K562 (cell line): ENCODE results near the gene RABL6. TPM values are rescaled to one million over a fixed set of nuclear protein-coding genes. Genes with fewer than 3 reads are reported as not detected.
A peak's percentile ranks its signal among the peaks of the same experiment; 100 is the strongest.

ENCODE experiments used
- ATAC-seq: fragments of 200-7000 bp; cut with Tn5 transposase; 3 replicates; pipeline ENCODE4 v1.9.1; 2020; ENCODE audit warnings: moderate library complexity
- BruUV-seq: library from RNA; stranded (reverse); fragments of 400-500 nt; replicated peaks from 2 replicates; lab custom pipeline; 2021; lab: Mats Ljungman, UMichigan
- CTCF ChIA-PET: fragments of 300-600 bp; formaldehyde crosslinking; extraction: SDS; loops from one replicate; lab custom pipeline; 2021; ENCODE audit warnings: low intra/inter-chr PET ratio; lab: Yijun Ruan, JAX
- POLR2A ChIA-PET: fragments of 300-600, 350-650 bp; sonication (Branson Sonifier 250); formaldehyde crosslinking; extraction: SDS; loops from one replicate; lab custom pipeline; 2021; ENCODE audit warnings: antibody characterized with exemption, inconsistent platforms; lab: Yijun Ruan, JAX
- DNase-seq, 4 experiments: peaks; one replicate each; pipeline versions ENCODE4 v3.0.0 to v3.0.0-alpha.2; 2011 to 2018; ENCODE audit warnings: low spot score in 3 of 4, mixed read lengths in 3 of 4; ENCODE audit errors: extremely low read depth in 1 of 4
- FAIRE-seq: peaks from 2 replicates; lab custom pipeline; 2011; peaks lifted over from hg19 to GRCh38; lab: Jason Lieb, UNC
- H2AFZ ChIP-seq: 2 replicates; pipeline ENCODE4 v1.6.0; 2011; ENCODE audit warnings: low read depth, low read length, control low read depth, inconsistent platforms
- H3K27ac ChIP-seq: fragments of 200-600 bp; 3 replicates; pipeline ENCODE4 v1.8.0; 2011; ENCODE audit warnings: low read depth, mild to moderate bottlenecking, control low read depth, inconsistent platforms, low read length, moderate library complexity, mixed read lengths; ENCODE audit errors: extremely low read depth
- H3K27me3 ChIP-seq, 2 experiments: fragments of 300-600 bp in 1 of 2; 2 replicates in 1 of 2; 3 replicates in 1 of 2; pipeline versions ENCODE4 v1.6.0 to v1.8.0; 2011; ENCODE audit warnings: inconsistent platforms in 2 of 2, low read length in 2 of 2, mild to moderate bottlenecking in 1 of 2, mixed read lengths in 1 of 2, moderate library complexity in 1 of 2; ENCODE audit not compliant: control insufficient read depth in 2 of 2, insufficient read depth in 2 of 2
- H3K36me3 ChIP-seq: fragments of 300-600 bp; 3 replicates; pipeline ENCODE4 v1.8.0; 2011; ENCODE audit warnings: mild to moderate bottlenecking, low read length, inconsistent platforms; ENCODE audit not compliant: control insufficient read depth, insufficient read depth
- H3K4me1 ChIP-seq, 2 experiments: fragments of 200-600 bp in 1 of 2; replicated peaks in 1 of 2; 2 replicates in 1 of 2; 3 replicates in 1 of 2; pipeline versions ENCODE4 v1.5.1 to v1.8.0; 2011; ENCODE audit warnings: inconsistent platforms in 2 of 2, low read length in 2 of 2, mild to moderate bottlenecking in 1 of 2, mixed read lengths in 1 of 2, moderate library complexity in 1 of 2; ENCODE audit not compliant: control insufficient read depth in 2 of 2, insufficient read depth in 2 of 2
- H3K4me2 ChIP-seq: 2 replicates; pipeline ENCODE4 v1.6.1; 2011; ENCODE audit warnings: low read length, control low read depth, inconsistent platforms, mixed read lengths; ENCODE audit not compliant: insufficient read depth
- H3K4me3 ChIP-seq: fragments of 200-600 bp; sonication (generic), shearing (Covaris generic); 2 replicates; pipeline ENCODE4 v1.5.1; 2016; ENCODE audit warnings: control low read depth, inconsistent platforms
- H3K79me2 ChIP-seq: fragments of 200-600 bp; 3 replicates; pipeline ENCODE4 v1.8.0; 2011; ENCODE audit warnings: low read length, inconsistent platforms; ENCODE audit not compliant: control insufficient read depth, insufficient read depth
- H3K9ac ChIP-seq, 2 experiments: 2 replicates each; pipeline versions ENCODE4 v1.6.0 to v1.6.1; 2011; ENCODE audit warnings: low read depth in 2 of 2, low read length in 2 of 2, control low read depth in 1 of 2, inconsistent platforms in 1 of 2, mild to moderate bottlenecking in 1 of 2, mixed read lengths in 1 of 2; ENCODE audit not compliant: insufficient read depth in 1 of 2
- H3K9me1 ChIP-seq: one replicate; pipeline ENCODE4 v1.6.0; 2011; ENCODE audit warnings: inconsistent platforms, mild to moderate bottlenecking, low read length, moderate library complexity; ENCODE audit not compliant: control insufficient read depth, insufficient read depth
- H3K9me3 ChIP-seq: replicated peaks from 2 replicates; pipeline ENCODE4 v1.5.1; 2011; ENCODE audit warnings: low read depth, low read length, inconsistent platforms; ENCODE audit not compliant: control insufficient read depth, insufficient read depth
- H4K20me1 ChIP-seq: replicated peaks from 2 replicates; pipeline ENCODE4 v1.6.1; 2011; ENCODE audit warnings: low read length, inconsistent platforms, mixed read lengths; ENCODE audit not compliant: control insufficient read depth, insufficient read depth
- DNMT1 ChIP-seq: fragments of 450-650 bp; IDR thresholded peaks from 2 replicates; pipeline ENCODE4 v1.6.1; 2016; ENCODE audit warnings: antibody characterized with exemption, mild to moderate bottlenecking
- MAZ ChIP-seq, 2 experiments: fragments of 450-650 bp in 1 of 2; sonication (generic) in 1 of 2; formaldehyde crosslinking; IDR thresholded peaks in 1 of 2; conservative IDR thresholded peaks in 1 of 2; 2 replicates each; pipeline versions ENCODE4 v1.4.0 to v1.5.0; 2020; ENCODE audit warnings: mild to moderate bottlenecking in 1 of 2, missing genetic modification reagents in 1 of 2
- ZNF589 ChIP-seq: fragments of 200-800 bp; sonication (Bioruptor generic); IDR thresholded peaks from 2 replicates; pipeline ENCODE4 v1.6.1; 2016; ENCODE audit warnings: low read depth, missing genetic modification characterization, missing compliant biosample characterization
- WGBS: fragments of 100-300 bp; shearing (Covaris generic); methylation state at CpG from one replicate; pipeline ENCODE4 v1.1.6; 2016; ENCODE audit warnings: low coverage, mixed read lengths; ENCODE audit not compliant: insufficient coverage; ENCODE audit errors: missing lambda C conversion rate; 5-methylcytosine and 5-hydroxymethylcytosine counted together
- in situ Hi-C: fragments of 300-500 bp; cut with MboI; formaldehyde crosslinking; loops from 4 replicates; pipeline ENCODE4 v1.15.0; 2018; ENCODE audit warnings: inconsistent platforms, mixed read lengths
- intact Hi-C: fragments of 100-400 bp; cut with micrococcal nuclease; formaldehyde crosslinking; loops from 2 replicates; pipeline ENCODE4 v1.14.2; 2022
- polyA plus RNA-seq, 8 experiments: library from polyadenylated mRNA; depleted of rRNA in 4 of 8; stranded (reverse) in 5 of 8; unstranded in 3 of 8; fragments of >200 nt; fragmentation: Nextera tagmentation in 2 of 8; fragmentation: Illumina TruSeq in 1 of 8; extraction: Ambion mirVana in 2 of 8; extraction: Trizol in 1 of 8; gene quantifications; 2 replicates each; pipeline versions ENCODE4 v1.2.1 to v1.2.3, GENCODE V29; 2011 to 2014; ENCODE audit warnings: inconsistent platforms in 1 of 8, missing spikeins in 1 of 8
- total RNA-seq, 7 experiments: library from RNA; depleted of rRNA in 6 of 7; stranded (reverse); fragments of >200 nt in 6 of 7; fragmentation: Illumina TruSeq in 2 of 7; extraction: Trizol in 2 of 7; gene quantifications; 2 replicates each; pipeline versions ENCODE4 v1.2.1 to v1.2.3, GENCODE V29; 2011 to 2021; ENCODE audit warnings: low replicate concordance in 1 of 7
- TF ChIP-seq, protein P1 (sequence below), 3 experiments: fragments of 200-800 bp in 1 of 3; sonication (Bioruptor generic) in 1 of 3; sonication (generic) in 1 of 3; formaldehyde crosslinking in 1 of 3; IDR thresholded peaks; 2 replicates each; pipeline versions ENCODE4 v1.6.1 to v1.8.0; 2016 to 2022; ENCODE audit warnings: mild to moderate bottlenecking in 2 of 3, missing compliant biosample characterization in 2 of 3, missing genetic modification characterization in 2 of 3, missing genetic modification reagents in 1 of 3
- TF ChIP-seq, protein P2 (sequence below), 2 experiments: fragments of 450-650 bp in 1 of 2; sonication (generic) in 1 of 2; formaldehyde crosslinking in 1 of 2; IDR thresholded peaks; 2 replicates each; pipeline versions ENCODE4 v1.7.1 to v1.9.0; 2016 to 2022; ENCODE audit warnings: inconsistent platforms in 1 of 2, mild to moderate bottlenecking in 1 of 2, missing genetic modification reagents in 1 of 2
- TF ChIP-seq, protein P3 (sequence below), 2 experiments: fragments of 450-650 bp; IDR thresholded peaks; 2 replicates each; pipeline ENCODE4 v1.6.1; 2016

The RABL6 gene
- total and polyA plus RNA-seq, 9 of the 15 experiments (the other 6 are each of a cell fraction or from before 2014, with no cell fraction given) = 5.6 to 181 (median 84.5) TPM

DNA sequence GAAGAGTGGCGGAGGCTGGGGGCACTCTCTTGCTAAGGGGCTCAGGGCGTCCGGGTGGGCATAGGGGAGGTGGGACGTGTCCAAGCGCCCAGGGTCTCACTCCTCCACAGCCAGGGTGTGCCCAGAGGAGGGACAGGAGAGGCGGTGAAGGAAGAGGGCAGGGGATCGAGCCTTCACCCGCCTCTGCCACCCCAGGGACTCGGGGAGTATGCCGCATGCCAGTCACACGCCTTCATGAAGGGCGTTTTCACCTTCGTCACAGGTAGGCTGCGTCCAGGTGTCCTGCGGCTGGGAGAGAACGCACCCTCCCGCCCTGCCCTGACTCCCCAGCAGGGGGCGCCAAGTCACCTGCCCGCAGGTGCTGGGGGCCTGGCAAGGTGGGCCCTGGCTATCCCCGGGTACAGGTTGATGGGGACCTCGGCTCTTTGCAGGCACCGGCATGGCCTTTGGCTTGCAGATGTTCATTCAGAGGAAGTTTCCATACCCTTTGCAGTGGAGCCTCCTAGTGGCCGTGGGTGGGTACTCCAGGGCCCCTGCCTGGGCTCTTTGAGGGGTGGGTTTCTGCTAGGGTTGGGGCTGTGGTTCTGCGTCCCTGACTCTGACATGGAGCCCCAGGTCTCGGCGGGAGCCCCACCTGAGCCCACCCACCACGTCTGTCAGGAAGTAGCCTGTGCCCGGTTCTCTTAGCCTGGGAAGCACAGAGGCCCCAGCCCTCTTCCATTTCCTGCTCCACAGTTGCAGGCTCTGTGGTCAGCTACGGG lies 16.1 kb upstream of the RABL6 start:
- ChIA-PET CTCF (interaction anchor here (0.9 to 1.9 kb wide), 3 partner anchors 25 to 237 kb away, joined by 3 to 7 read pairs (median 4); partner anchors contain the start of gene AJM1), POLR2A (interaction anchor here (2.8 kb wide), 1 partner anchor 16 kb away, joined by 14 read pairs; the partner anchor contains the start of gene RABL6)
- peak; percentile 66 for FAIRE-seq
- BruUV-seq = TSS peak; percentile 68
- H3K4me1 ChIP-seq = peaks cover 57 to 63% of the 10 kb centered on the region in 2 experiments
- in situ Hi-C loops = loop anchor here (25.0 kb wide), 1 partner anchor 446 kb away; the partner anchor contains the start of genes CYSRT1, RNF224, SLC34A3 and TUBB4B
- H3K36me3 ChIP-seq = peaks cover 18% of the 10 kb centered on the region; the same call in 1 of the 3 replicates
- peak; percentile 33 to 68 (median 38) for DNase-seq
- H3K79me2 ChIP-seq = peaks cover 19% of the 10 kb centered on the region
- H3K27me3 ChIP-seq = no peaks in the 10 kb centered on the region
- intact Hi-C loops = loop anchor here (2.0 kb wide), 1 partner anchor 57 kb away; the partner anchor contains the start of gene PHPT1
- peak overlapping the region; percentile 54; the same call in 1 of the 2 replicates for H2AFZ ChIP-seq
- H3K9me1 ChIP-seq = peaks cover 4% of the 10 kb centered on the region
- WGBS = 2% methylated on average over 23 of the region's 29 CpGs
- no peaks in the 10 kb centered on the region for H3K9me3 ChIP-seq
- peaks cover 5% of the 10 kb centered on the region; the same call in 1 of the 2 replicates for H4K20me1 ChIP-seq
- peak; percentile 18 for ATAC-seq
- peak overlapping the region; percentile 79 for H3K27ac ChIP-seq
- peak overlapping the region; percentile 86 to 93 for H3K9ac ChIP-seq
- H3K4me2 ChIP-seq = peak overlapping the region; percentile 99
- peak overlapping the region; percentile 58 for H3K4me3 ChIP-seq
- TF ChIP-seq, protein P1, sequence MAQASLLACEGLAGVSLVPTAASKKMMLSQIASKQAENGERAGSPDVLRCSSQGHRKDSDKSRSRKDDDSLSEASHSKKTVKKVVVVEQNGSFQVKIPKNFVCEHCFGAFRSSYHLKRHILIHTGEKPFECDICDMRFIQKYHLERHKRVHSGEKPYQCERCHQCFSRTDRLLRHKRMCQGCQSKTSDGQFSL (CRISPR knock-in tag; IDR thresholded peaks at IDR 0.05) = 0 out of 2 replicates have a peak, but pooled peaks have one; percentile 57
- TF ChIP-seq, protein P1 (tag; IDR thresholded peaks at IDR 0.05) = no peak
- TF ChIP-seq MAZ (CRISPR knock-in tag; conservative IDR thresholded peaks at IDR 0.05 in 1 of 2, IDR thresholded peaks at IDR 0.05 in 1 of 2) = peak; percentile 41 to 54; a peak in 2 of 4 replicates
- TF ChIP-seq, protein P2, sequence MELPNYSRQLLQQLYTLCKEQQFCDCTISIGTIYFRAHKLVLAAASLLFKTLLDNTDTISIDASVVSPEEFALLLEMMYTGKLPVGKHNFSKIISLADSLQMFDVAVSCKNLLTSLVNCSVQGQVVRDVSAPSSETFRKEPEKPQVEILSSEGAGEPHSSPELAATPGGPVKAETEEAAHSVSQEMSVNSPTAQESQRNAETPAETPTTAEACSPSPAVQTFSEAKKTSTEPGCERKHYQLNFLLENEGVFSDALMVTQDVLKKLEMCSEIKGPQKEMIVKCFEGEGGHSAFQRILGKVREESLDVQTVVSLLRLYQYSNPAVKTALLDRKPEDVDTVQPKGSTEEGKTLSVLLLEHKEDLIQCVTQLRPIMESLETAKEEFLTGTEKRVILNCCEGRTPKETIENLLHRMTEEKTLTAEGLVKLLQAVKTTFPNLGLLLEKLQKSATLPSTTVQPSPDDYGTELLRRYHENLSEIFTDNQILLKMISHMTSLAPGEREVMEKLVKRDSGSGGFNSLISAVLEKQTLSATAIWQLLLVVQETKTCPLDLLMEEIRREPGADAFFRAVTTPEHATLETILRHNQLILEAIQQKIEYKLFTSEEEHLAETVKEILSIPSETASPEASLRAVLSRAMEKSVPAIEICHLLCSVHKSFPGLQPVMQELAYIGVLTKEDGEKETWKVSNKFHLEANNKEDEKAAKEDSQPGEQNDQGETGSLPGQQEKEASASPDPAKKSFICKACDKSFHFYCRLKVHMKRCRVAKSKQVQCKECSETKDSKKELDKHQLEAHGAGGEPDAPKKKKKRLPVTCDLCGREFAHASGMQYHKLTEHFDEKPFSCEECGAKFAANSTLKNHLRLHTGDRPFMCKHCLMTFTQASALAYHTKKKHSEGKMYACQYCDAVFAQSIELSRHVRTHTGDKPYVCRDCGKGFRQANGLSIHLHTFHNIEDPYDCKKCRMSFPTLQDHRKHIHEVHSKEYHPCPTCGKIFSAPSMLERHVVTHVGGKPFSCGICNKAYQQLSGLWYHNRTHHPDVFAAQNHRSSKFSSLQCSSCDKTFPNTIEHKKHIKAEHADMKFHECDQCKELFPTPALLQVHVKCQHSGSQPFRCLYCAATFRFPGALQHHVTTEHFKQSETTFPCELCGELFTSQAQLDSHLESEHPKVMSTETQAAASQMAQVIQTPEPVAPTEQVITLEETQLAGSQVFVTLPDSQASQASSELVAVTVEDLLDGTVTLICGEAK (IDR thresholded peaks at IDR 0.05) = peak; percentile 53
- TF ChIP-seq, protein P2 (CRISPR knock-in tag; IDR thresholded peaks at IDR 0.05) = no peak
- TF ChIP-seq, protein P3, sequence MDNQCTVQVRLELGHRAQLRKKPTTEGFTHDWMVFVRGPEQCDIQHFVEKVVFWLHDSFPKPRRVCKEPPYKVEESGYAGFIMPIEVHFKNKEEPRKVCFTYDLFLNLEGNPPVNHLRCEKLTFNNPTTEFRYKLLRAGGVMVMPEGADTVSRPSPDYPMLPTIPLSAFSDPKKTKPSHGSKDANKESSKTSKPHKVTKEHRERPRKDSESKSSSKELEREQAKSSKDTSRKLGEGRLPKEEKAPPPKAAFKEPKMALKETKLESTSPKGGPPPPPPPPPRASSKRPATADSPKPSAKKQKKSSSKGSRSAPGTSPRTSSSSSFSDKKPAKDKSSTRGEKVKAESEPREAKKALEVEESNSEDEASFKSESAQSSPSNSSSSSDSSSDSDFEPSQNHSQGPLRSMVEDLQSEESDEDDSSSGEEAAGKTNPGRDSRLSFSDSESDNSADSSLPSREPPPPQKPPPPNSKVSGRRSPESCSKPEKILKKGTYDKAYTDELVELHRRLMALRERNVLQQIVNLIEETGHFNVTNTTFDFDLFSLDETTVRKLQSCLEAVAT (IDR thresholded peaks at IDR 0.05) = peak; percentile 51 to 65; a peak in 2 of 4 replicates
- TF ChIP-seq DNMT1 = 0 out of 2 replicates have a peak, but pooled peaks have one; percentile 29
- TF ChIP-seq ZNF589 = no peak
